ENCODE measurements around the gene INPP5D.

GRCh38 chr2:233210281-233210680 is 150.1 kb downstream of the INPP5D start:
- TF ChIP-seq CTCF (conservative IDR thresholded peaks at IDR 0.05; ENCODE audit: low read depth, low read length), result no peak
- no peak for TF ChIP-seq EZH2 (IDR thresholded peaks at IDR 0.05; ENCODE audit: borderline replicate concordance, low read depth, low read length, poor library complexity, severe bottlenecking)

Measured in A673 (cell line).